ENCODE data around the gene TUBAL3.
A peak's percentile ranks its signal among the peaks of the same experiment; 100 is the strongest.

The TUBAL3 gene

GRCh38 chr10:5346881-5347280 is 57.7 kb downstream of the TUBAL3 start:
- no peaks in the 10 kb centered on the region for H3K36me3 ChIP-seq (ENCODE audit: insufficient read depth, low read length)
- no peaks in the 10 kb centered on the region for H4K20me1 ChIP-seq (ENCODE audit: insufficient read depth, low read length, poor library complexity, severe bottlenecking)
- H3F3A ChIP-seq (ENCODE audit: low read depth): no peaks in the 10 kb centered on the region
- no peak for TF ChIP-seq EZH2phosphoT487 (IDR thresholded peaks at IDR 0.05; ENCODE audit: borderline replicate concordance)
- no peak for TF ChIP-seq CTCF (conservative IDR thresholded peaks at IDR 0.05; ENCODE audit: low read length)
- no peak overlapping the region for H3K4me2 ChIP-seq (ENCODE audit: low read depth, low read length, poor library complexity, severe bottlenecking)
- no peaks in the 10 kb centered on the region for H3K4me1 ChIP-seq (ENCODE audit: insufficient read depth, low read length, poor library complexity, severe bottlenecking)
- H3K9me2 ChIP-seq (replicated peaks; ENCODE audit: low read depth, low read length): no peaks in the 10 kb centered on the region
- H3K79me2 ChIP-seq (ENCODE audit: insufficient read depth, low read length): no peaks in the 10 kb centered on the region
- no peak overlapping the region for H3K4me3 ChIP-seq (ENCODE audit: low read length, poor library complexity, severe bottlenecking)
- H3K27me3 ChIP-seq (ENCODE audit: insufficient read depth, low read length, poor library complexity, severe bottlenecking): no peaks in the 10 kb centered on the region
- no peak overlapping the region for H2AFZ ChIP-seq (ENCODE audit: low read length)
- H3K9me3 ChIP-seq (ENCODE audit: insufficient read depth, low read depth, low read length): no peaks in the 10 kb centered on the region
- no peak overlapping the region for H3K9ac ChIP-seq (ENCODE audit: low read depth, low read length, poor library complexity, severe bottlenecking)

GRCh38 chr10:5344746-5345145 is 59.9 kb downstream of the TUBAL3 start:
- Histone ChIP-seq H3K9ac (ENCODE audit: low read depth, low read length, poor library complexity, severe bottlenecking) (no peak overlapping the region), H3K9me2 (replicated peaks; ENCODE audit: low read depth, low read length) (no peaks in the 10 kb centered on the region), H4K20me1 (ENCODE audit: insufficient read depth, low read length, poor library complexity, severe bottlenecking) (no peaks in the 10 kb centered on the region), H3K4me3 (ENCODE audit: low read length, poor library complexity, severe bottlenecking) (no peak overlapping the region), H2AFZ (ENCODE audit: low read length) (no peak overlapping the region), H3K79me2 (ENCODE audit: insufficient read depth, low read length) (no peaks in the 10 kb centered on the region), H3K4me2 (ENCODE audit: low read depth, low read length, poor library complexity, severe bottlenecking) (no peak overlapping the region), H3F3A (ENCODE audit: low read depth) (no peaks in the 10 kb centered on the region), H3K4me1 (ENCODE audit: insufficient read depth, low read length, poor library complexity, severe bottlenecking) (no peaks in the 10 kb centered on the region), H3K36me3 (ENCODE audit: insufficient read depth, low read length) (no peaks in the 10 kb centered on the region), H3K27me3 (ENCODE audit: insufficient read depth, low read length, poor library complexity, severe bottlenecking) (no peaks in the 10 kb centered on the region), H3K9me3 (ENCODE audit: insufficient read depth, low read depth, low read length) (no peaks in the 10 kb centered on the region)
- no peak for TF ChIP-seq EZH2phosphoT487 (IDR thresholded peaks at IDR 0.05; ENCODE audit: borderline replicate concordance)

GRCh38 chr10:5343979-5344378 is 60.6 kb downstream of the TUBAL3 start:
- no peak overlapping the region for H3K4me2 ChIP-seq (ENCODE audit: low read depth, low read length, poor library complexity, severe bottlenecking)
- no peak overlapping the region for H3K9ac ChIP-seq (ENCODE audit: low read depth, low read length, poor library complexity, severe bottlenecking)
- no peaks in the 10 kb centered on the region for H3K27me3 ChIP-seq (ENCODE audit: insufficient read depth, low read length, poor library complexity, severe bottlenecking)
- no peak overlapping the region for H3K4me3 ChIP-seq (ENCODE audit: low read length, poor library complexity, severe bottlenecking)
- no peaks in the 10 kb centered on the region for H3K9me3 ChIP-seq (ENCODE audit: insufficient read depth, low read depth, low read length)
- no peaks in the 10 kb centered on the region for H3K79me2 ChIP-seq (ENCODE audit: insufficient read depth, low read length)
- TF ChIP-seq EZH2phosphoT487 (IDR thresholded peaks at IDR 0.05; ENCODE audit: borderline replicate concordance): no peak
- TF ChIP-seq CTCF (conservative IDR thresholded peaks at IDR 0.05; ENCODE audit: low read length): no peak
- H3K9me2 ChIP-seq (replicated peaks; ENCODE audit: low read depth, low read length): no peaks in the 10 kb centered on the region
- H3K4me1 ChIP-seq (ENCODE audit: insufficient read depth, low read length, poor library complexity, severe bottlenecking): no peaks in the 10 kb centered on the region
- H2AFZ ChIP-seq (ENCODE audit: low read length): no peak overlapping the region
- no peaks in the 10 kb centered on the region for H4K20me1 ChIP-seq (ENCODE audit: insufficient read depth, low read length, poor library complexity, severe bottlenecking)
- H3F3A ChIP-seq (ENCODE audit: low read depth): no peaks in the 10 kb centered on the region
- no peaks in the 10 kb centered on the region for H3K36me3 ChIP-seq (ENCODE audit: insufficient read depth, low read length)

- Histone ChIP-seq H3K9me3 (ENCODE audit: insufficient read depth, low read depth, low read length) (no peaks in the 10 kb centered on the region), H3K4me1 (ENCODE audit: insufficient read depth, low read length, poor library complexity, severe bottlenecking) (no peaks in the 10 kb centered on the region), H3K4me2 (ENCODE audit: low read depth, low read length, poor library complexity, severe bottlenecking) (no peak overlapping the region), H4K20me1 (ENCODE audit: insufficient read depth, low read length, poor library complexity, severe bottlenecking) (no peaks in the 10 kb centered on the region), H3K9me2 (replicated peaks; ENCODE audit: low read depth, low read length) (no peaks in the 10 kb centered on the region), H3K27me3 (ENCODE audit: insufficient read depth, low read length, poor library complexity, severe bottlenecking) (no peaks in the 10 kb centered on the region), H2AFZ (ENCODE audit: low read length) (no peak overlapping the region), H3F3A (ENCODE audit: low read depth) (no peaks in the 10 kb centered on the region), H3K4me3 (ENCODE audit: low read length, poor library complexity, severe bottlenecking) (no peak overlapping the region), H3K36me3 (ENCODE audit: insufficient read depth, low read length) (no peaks in the 10 kb centered on the region), H3K9ac (ENCODE audit: low read depth, low read length, poor library complexity, severe bottlenecking) (no peak overlapping the region), H3K79me2 (ENCODE audit: insufficient read depth, low read length) (no peaks in the 10 kb centered on the region)
- TF ChIP-seq CTCF (conservative IDR thresholded peaks at IDR 0.05; ENCODE audit: low read length) (peak; percentile 71), EZH2phosphoT487 (IDR thresholded peaks at IDR 0.05; ENCODE audit: borderline replicate concordance) (no peak)
Measured at GRCh38 chr10:5343561-5343960, 61.1 kb downstream of the TUBAL3 start.
